Liver (tissue), 3 donors: ENCODE results near the gene ALG9.

ENCODE experiments used
- EGR1 ChIP-seq, 2 donors: IDR thresholded peaks; 2 replicates each; pipeline ENCODE4 v1.6.1; 2016 to 2018; ENCODE audit warnings: antibody characterized with exemption in 2 of 2, low read depth in 2 of 2
- FOXA1 ChIP-seq: IDR thresholded peaks from 2 replicates; pipeline ENCODE4 v1.6.1; 2016; ENCODE audit warnings: antibody characterized with exemption
- HNF4G ChIP-seq: IDR thresholded peaks from 2 replicates; pipeline ENCODE4 v1.6.1; 2016; ENCODE audit warnings: antibody characterized with exemption
- JUND ChIP-seq, 2 donors: IDR thresholded peaks; 2 replicates each; pipeline ENCODE4 v1.6.1; 2016; ENCODE audit warnings: antibody characterized with exemption in 2 of 2
- MAX ChIP-seq: IDR thresholded peaks from 2 replicates; pipeline ENCODE4 v1.6.1; 2016; ENCODE audit warnings: antibody characterized with exemption
- SP1 ChIP-seq: IDR thresholded peaks from 2 replicates; pipeline ENCODE4 v1.6.1; 2018; ENCODE audit warnings: antibody characterized with exemption, mild to moderate bottlenecking
- TAF1 ChIP-seq: conservative IDR thresholded peaks from 2 replicates; pipeline ENCODE4 v1.6.1; 2016; ENCODE audit warnings: antibody characterized with exemption, mild to moderate bottlenecking
- YY1 ChIP-seq: IDR thresholded peaks from 2 replicates; pipeline ENCODE4 v1.6.1; 2016; ENCODE audit warnings: antibody characterized with exemption, mild to moderate bottlenecking
- TF ChIP-seq, protein P1 (sequence below): IDR thresholded peaks from 2 replicates; pipeline ENCODE4 v1.6.1; 2016; ENCODE audit warnings: antibody characterized with exemption
- TF ChIP-seq, protein P2 (sequence below): fragments of 150-350 bp; IDR thresholded peaks from 2 replicates; pipeline ENCODE4 v1.5.1; 2017; ENCODE audit warnings: improper control_type of control experiment, low read depth, low read length; ENCODE audit not compliant: missing input control
- donor health status: healthy.
- donor health status: healthy.

GRCh38 chr11:111741751-111742150 is 129.6 kb downstream of the ALG9 start:
- TF ChIP-seq FOXA1: no peak
- TF ChIP-seq, protein P1, sequence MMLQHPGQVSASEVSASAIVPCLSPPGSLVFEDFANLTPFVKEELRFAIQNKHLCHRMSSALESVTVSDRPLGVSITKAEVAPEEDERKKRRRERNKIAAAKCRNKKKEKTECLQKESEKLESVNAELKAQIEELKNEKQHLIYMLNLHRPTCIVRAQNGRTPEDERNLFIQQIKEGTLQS: no peak
- TF ChIP-seq, protein P2, sequence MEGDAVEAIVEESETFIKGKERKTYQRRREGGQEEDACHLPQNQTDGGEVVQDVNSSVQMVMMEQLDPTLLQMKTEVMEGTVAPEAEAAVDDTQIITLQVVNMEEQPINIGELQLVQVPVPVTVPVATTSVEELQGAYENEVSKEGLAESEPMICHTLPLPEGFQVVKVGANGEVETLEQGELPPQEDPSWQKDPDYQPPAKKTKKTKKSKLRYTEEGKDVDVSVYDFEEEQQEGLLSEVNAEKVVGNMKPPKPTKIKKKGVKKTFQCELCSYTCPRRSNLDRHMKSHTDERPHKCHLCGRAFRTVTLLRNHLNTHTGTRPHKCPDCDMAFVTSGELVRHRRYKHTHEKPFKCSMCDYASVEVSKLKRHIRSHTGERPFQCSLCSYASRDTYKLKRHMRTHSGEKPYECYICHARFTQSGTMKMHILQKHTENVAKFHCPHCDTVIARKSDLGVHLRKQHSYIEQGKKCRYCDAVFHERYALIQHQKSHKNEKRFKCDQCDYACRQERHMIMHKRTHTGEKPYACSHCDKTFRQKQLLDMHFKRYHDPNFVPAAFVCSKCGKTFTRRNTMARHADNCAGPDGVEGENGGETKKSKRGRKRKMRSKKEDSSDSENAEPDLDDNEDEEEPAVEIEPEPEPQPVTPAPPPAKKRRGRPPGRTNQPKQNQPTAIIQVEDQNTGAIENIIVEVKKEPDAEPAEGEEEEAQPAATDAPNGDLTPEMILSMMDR: no peak
- TF ChIP-seq TAF1: no peak
- TF ChIP-seq EGR1 (IDR thresholded peaks at IDR 0.05; ENCODE audit: low read depth in 2 of 2): no peak
- no peak for TF ChIP-seq HNF4G
- TF ChIP-seq JUND (IDR thresholded peaks at IDR 0.05): no peak
- no peak for TF ChIP-seq YY1
- TF ChIP-seq MAX: no peak
- no peak for TF ChIP-seq SP1
